NB4 (cell line): ENCODE measurements around the gene FAM163B.

ENCODE experiments used
- DNase-seq: peaks from one replicate; pipeline ENCODE4 v3.0.0; 2010; ENCODE audit warnings: low read depth
- H3K4me3 ChIP-seq: one replicate; pipeline ENCODE4 v1.5.1; 2011; ENCODE audit warnings: mild to moderate bottlenecking, low read depth, low read length, moderate library complexity
- MYC ChIP-seq: IDR thresholded peaks from 2 replicates; pipeline ENCODE4 v1.6.1; 2011; ENCODE audit warnings: low read depth, low read length
- POLR2A ChIP-seq: IDR thresholded peaks from 2 replicates; pipeline ENCODE4 v1.6.1; 2011; ENCODE audit warnings: mild to moderate bottlenecking; ENCODE audit not compliant: insufficient read length; ENCODE audit errors: extremely low read depth
- TF ChIP-seq, protein P1 (sequence below): IDR thresholded peaks from 2 replicates; pipeline ENCODE4 v1.6.1; 2011; ENCODE audit warnings: low read depth, low read length
- TF ChIP-seq, protein P2 (sequence below): IDR thresholded peaks from one replicate; pipeline ENCODE4 v1.5.1; 2012; ENCODE audit warnings: low read depth, low read length

The FAM163B gene

DNA sequence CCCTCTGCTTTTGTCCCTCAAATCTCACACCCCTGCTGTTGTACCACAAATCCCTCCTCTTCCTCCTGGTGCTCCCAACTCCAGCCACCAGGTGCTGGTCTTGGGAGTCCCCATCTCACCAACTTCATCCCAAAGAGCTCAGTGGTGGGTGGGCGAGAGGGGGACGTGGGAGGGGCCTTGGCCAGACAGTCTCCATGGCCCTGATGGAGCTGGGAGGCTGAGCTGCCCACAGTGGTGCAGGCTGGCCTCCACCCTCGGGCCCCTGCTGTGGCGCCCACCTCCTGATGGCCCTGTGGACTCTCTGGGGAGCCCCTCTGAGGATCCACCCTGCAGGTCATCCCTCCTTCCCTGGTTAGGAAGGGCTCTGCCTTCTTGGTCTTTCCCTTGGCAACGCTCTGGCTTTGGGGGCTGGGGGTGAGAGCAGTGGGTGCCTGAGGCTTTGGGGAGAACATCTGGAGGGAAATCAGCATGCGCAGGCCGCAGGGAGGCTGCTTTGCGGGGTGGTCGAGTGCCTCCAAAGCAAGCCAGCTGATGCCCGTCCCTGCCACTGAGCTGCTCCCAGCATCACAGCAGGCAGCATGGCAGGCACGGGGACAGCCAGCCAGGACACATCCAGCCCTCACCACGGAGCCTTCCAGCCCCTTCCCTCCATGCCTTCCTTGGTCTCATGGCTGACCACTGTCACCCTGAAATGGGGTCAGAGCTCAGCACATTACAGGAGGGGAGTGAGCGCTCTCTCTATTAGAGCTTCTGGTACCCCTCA lies 7.6 kb upstream of the FAM163B start:
- TF ChIP-seq, protein P1, sequence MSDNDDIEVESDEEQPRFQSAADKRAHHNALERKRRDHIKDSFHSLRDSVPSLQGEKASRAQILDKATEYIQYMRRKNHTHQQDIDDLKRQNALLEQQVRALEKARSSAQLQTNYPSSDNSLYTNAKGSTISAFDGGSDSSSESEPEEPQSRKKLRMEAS: no peak
- TF ChIP-seq MYC (no peak), POLR2A (no peak)
- TF ChIP-seq, protein P2, sequence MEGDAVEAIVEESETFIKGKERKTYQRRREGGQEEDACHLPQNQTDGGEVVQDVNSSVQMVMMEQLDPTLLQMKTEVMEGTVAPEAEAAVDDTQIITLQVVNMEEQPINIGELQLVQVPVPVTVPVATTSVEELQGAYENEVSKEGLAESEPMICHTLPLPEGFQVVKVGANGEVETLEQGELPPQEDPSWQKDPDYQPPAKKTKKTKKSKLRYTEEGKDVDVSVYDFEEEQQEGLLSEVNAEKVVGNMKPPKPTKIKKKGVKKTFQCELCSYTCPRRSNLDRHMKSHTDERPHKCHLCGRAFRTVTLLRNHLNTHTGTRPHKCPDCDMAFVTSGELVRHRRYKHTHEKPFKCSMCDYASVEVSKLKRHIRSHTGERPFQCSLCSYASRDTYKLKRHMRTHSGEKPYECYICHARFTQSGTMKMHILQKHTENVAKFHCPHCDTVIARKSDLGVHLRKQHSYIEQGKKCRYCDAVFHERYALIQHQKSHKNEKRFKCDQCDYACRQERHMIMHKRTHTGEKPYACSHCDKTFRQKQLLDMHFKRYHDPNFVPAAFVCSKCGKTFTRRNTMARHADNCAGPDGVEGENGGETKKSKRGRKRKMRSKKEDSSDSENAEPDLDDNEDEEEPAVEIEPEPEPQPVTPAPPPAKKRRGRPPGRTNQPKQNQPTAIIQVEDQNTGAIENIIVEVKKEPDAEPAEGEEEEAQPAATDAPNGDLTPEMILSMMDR: no peak
- DNase-seq: no peak
- H3K4me3 ChIP-seq: no peak overlapping the region

DNA sequence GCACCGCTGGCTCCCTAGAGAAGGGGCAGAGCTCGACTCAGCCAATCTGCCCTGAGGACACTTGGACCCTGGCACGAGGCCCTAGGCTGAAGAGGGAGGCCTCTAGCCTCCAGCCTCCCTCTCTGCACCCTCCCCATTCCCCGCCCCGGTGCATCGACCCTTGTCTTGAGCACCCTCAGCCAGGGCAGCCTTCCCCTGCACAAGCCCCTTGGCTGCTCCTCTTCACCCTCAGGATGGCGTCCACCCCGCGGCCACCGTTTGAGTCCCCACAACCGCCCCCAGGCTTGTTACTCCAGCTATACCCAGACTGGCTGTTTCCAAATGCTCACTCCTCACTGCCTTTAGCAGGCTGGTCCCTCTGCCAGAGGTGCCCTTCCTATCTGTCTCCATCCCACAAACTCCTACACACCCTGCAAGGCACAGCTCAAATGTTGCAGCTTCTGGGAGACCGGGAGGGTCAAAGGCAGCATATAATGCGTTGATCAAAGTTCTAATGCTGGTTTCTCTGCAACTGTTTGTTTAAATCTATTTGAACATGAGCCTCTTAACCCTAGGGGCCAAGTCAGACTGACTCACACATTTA lies 6.5 kb upstream of the FAM163B start:
- H3K4me3 ChIP-seq: no peak overlapping the region
- TF ChIP-seq, protein P2: no peak
- TF ChIP-seq MYC: no peak
- TF ChIP-seq POLR2A: no peak
- TF ChIP-seq, protein P1: no peak
- no peak for DNase-seq

DNA sequence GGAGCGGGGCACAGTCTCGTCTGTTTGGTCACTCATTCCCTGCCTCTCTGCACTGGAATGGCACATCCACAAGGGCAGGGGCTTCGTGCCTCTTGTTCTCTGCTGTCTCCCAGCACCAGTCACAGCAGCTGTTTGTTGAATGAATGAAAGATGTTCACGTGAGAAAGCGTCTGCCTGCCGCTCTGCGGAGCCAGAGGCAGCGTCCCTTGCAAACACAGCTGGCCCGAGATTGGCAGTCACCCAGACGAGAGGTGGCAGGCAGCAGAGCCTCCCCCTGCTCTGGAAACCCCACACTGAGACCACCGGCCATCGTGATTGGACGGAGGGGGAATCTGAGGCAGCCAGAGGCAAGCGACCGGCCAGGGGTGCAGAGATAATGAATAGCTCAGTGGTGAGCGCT lies 6.0 kb upstream of the FAM163B start:
- no peak for DNase-seq
- no peak overlapping the region for H3K4me3 ChIP-seq
- TF ChIP-seq, protein P1: no peak
- TF ChIP-seq, protein P2: no peak
- TF ChIP-seq MYC (no peak), POLR2A (no peak)

DNA sequence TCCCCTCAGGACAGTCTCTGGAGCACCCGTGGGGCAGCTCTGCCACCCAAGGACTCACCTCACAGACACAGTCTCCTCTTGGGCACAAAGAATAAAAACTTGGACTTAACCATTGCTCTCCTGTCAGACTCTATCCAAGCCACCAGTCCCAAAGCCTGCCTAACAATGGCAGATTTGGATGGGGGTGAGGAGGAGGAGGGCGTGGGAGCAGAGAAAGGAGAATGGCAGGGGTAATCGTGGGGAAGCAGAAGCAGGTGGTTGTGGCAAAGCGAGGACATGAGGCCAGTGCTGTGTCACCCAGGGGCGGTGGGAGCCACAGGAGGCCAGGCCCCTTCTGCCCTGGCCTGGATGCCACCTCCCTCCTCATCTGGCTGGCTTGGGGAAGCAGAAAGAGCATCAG lies 5.5 kb upstream of the FAM163B start:
- DNase-seq: no peak
- no peak overlapping the region for H3K4me3 ChIP-seq
- TF ChIP-seq, protein P1: no peak
- TF ChIP-seq, protein P2: no peak
- TF ChIP-seq POLR2A (no peak), MYC (no peak)

DNA sequence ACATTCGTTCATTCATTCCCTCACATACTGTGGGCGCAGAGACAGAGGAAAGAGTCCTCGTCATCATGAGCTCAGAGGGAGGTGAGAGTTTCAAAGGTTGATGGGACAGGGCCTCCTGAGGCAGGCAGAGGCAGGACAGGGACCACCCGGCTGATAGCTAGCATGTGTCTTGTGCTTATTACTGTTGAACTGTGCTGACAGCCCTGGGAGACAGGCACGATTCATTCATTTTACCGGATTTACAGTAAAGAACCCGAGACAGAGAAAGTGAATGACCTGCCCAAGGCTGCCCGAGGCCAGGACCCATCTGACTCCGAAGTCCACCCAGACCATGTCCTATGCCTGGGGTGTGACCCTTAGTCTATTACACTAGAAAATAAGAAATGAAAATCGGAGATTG lies 4.9 kb upstream of the FAM163B start:
- H3K4me3 ChIP-seq: no peak overlapping the region
- TF ChIP-seq MYC (no peak), POLR2A (no peak)
- TF ChIP-seq, protein P2: no peak
- TF ChIP-seq, protein P1: no peak
- DNase-seq: no peak
